Measurements from ENCODE around the gene TMEM273.

The TMEM273 gene, protein sequence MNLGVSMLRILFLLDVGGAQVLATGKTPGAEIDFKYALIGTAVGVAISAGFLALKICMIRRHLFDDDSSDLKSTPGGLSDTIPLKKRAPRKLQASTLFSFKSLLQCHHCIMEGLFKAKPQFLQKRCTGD

DNA sequence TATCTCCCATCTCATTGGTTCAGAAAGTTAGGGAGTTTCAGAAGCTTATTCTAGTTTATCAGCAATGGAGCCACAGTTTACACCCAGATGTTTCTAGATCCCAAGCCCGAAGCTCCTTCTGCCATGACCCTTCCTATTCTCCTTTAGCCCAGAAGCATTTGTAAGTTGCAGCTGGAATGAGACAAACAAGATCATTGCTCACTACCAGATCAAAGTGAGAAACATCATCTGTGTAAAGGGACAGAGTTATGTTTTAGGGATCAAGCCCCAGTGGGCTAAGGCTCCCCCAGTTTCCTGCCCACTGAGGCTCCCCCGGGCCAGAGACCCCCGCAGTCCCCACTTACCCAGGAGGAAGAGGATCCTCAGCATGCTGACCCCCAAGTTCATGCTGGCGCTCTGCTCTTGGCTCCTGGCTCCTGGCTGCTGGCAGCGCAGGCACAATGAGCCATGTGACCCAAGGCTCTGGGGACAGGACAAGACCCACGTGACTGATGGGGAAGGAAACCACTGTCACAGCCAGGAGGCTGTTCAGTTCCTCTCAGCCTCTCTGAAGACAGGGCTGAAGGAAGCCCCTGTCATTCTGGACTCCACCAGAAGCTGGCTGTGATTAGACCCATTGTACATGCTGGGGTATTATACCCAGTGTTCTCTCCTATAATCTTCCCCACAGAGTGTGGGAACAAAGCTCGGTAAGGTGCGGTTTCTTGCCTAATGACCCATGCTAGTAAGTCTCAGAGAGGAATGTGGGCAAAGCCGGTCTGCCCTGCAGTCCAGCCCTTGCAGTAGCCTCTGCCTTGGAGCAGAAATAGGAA is at the start of gene TMEM273:
Gene TMEM273, minus strand, starts transcription at position 442 of the 812 bp plus-strand sequence. Its CDS starts 55 bp downstream, at position 387.
- DNase-seq: peak; percentile 80

DNA sequence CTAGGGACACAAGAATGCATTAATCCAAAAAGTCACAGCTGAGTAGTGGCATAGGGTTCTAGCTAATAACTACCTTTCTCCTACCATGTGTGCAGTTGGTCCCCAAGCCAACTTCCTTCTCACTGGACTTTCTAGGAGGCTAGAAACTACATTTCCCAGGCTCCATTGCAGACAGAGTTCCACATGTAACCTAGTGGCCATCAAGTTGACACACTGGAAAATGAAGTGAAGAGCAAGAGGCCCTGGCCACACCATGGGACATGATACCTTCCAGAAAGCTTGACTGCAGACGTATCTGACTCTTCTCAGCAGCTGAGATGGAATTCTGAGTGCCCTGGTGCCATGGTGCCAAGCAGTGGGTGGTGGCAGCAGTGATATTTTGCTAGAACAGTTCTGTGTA is 49.8 kb upstream of the TMEM273 start:
- peak; percentile 7 for DNase-seq

DNA sequence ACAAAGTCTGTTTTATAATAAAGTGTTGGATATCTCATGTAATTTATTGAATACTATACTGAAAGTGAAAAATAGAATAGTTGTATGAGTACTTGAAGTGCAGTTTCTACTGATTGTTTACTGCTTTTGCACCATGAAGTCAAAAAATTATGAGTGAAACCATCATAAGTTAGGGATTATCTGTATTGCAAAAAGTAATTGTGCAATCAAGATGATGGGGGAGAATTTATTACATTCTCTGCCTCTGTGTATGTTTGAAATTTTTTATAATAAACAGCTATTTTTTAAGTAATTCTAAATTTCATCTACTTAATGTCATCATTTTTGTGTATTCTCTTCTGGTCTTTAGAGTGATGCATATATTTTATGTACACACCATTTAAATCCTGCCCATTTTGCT is 47.2 kb upstream of the TMEM273 start:
- no peak for DNase-seq

DNA sequence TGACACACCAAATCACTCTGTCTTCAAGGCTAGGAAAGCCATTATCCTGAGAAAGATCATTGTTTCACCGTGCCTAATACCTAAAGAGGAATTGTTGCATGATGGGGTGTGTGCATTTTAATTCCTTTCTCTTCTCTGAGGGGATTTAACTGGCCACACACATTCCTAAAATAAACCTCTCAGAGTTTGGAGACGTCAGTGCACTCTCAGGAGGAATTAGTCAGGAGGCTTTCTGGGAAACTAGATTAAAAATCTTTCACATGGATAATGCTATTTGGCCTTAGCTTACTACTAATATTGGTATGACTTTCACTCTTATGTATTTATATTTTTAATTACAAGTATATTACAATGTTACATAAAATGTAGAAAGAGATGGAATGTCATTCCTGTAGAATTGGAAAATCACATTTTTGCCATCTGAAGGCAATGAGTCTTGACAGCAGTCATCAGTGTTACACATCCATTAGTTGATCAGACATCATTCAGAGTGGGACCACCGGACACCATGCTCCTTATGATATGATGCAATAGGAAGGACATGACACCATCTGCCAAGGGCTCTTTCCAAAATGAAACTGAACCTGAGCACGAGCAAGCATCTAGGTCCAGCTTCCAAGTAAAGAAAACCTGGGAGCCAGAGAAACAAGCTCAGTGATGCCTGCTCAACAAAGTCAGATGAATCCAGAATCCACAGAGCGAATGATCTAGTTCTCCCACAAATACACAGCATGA is 43.1 kb upstream of the TMEM273 start:
- no peak for DNase-seq

DNA sequence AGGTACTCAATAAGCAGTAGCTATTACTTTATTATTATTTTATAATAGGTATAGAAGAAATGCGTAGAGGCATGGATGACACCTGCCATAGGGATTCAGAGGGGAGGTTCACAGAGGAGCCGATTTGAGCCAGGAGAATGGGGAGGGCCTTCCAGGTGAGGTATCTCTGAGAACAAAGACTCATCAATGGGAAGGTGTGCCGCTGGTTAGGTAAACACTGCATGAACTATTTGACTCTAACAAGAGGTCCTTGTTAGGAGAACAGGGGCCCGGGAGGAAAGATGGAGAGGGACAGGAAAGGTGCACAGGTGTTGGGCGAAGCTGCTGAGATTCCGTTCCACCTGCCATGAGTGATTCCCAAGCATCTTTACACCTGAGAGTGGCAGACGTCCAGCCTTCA is 41.8 kb upstream of the TMEM273 start:
- DNase-seq: no peak

DNA sequence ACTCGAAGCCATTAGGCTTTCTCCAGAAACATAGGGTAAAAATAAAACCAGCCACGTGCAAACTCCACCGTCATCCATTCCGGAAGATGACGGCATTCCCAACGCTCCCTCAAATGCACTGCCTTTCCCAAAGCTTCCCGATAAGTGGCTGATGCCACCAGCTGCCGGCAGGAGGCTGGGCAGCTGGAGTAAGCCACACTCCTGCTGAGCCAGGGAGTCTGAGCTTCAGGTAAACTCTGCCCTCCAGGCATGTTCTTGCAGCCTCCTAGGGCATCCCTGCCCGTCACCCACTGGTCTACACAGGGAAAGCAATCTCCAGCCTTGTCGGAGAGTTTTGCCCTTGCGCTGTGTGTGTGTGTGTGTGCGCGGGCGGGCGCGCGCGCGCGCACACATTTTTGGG is 40.5 kb upstream of the TMEM273 start:
- no peak for DNase-seq

DNA sequence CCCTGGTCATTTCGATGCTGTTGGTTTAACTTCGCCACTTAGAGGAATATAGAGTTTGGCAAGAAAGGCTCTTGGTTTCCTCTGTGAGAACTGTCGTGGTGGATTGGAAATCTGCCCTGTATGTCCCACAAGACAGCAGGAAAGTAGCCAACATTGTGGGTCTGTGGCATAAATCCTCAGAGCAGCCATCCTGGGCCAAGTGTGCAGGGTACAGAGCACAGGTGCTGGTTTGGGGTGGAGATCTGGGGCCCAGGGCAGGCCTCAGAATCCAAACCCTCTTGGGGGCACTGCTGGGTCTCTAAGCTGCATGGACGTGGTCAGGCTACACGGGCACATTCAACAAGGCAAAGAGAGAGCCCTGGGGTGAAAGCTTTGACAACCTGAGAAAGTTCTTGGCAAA is 39.2 kb upstream of the TMEM273 start:
- DNase-seq: no peak

DNA sequence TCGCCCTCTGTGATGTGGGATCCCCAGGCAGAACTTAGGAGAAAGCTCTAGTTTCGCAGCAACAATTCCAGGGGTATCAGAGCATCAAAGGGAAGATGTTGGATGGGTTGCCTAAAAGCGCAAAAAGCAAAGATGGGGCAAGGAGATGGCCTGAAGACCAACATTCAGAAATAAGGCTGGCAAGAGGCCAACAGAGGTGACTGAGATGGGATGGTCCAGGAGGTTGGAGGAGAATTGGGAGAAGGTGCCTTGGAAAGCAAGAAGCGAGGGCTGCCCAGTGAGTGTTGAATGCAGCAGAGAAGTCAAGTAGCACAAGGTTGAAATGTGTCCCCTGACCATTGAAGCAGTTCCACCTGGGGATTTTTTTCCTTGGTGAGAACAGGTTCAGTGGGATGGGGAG is 38.4 kb upstream of the TMEM273 start:
- no peak for DNase-seq

DNA sequence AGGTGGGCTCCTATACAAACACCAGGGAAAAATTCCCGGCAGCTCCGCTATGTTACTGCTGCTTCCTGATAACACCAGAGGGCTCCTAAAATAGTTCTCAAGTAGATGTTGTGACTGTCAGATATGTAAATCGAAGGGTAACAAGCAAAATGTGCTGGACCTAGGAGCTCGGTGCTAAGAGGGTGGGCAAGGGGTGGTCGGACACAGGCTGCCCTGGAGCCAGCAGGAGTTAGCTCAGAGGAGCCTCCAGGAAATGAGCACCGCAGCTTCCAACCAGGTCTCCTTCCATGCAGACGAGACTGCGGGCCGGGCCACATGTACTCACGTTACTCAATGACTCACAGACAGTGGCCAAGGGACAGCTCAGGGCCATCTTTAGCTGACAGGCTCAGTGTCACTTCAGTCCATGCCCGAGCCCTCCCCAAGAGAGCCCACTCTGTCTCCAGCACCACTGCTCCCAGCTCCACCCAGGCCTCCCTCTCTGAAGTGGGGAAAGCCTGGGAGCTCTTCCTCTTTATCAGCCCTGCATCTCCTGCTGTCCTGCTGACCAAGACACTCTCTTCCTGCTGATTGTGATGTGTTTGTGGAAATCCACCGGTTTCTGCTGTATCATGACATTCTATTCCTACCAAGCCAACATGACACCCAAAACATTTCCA is 37.2 kb upstream of the TMEM273 start:
- peak; percentile 25 for DNase-seq

DNA sequence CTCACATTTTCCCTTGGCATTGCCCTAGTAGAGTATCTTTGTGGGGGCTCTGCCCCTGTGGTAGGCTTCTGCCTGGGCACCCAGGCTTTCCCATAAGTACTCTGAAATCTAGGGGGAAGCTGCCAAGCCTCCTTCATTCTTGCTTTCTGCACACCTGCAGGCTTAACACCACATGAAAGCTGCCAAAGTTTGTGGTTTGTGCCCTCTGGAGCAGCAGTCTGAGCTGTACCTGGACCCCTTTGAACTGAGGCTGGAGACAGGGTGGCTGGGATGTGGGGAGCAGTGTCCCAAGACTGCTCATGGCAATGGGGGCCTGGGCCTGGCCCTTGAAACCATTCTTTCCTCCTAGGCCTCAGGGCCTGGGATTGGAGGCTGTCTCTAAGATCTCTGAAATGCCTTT is 35.0 kb upstream of the TMEM273 start:
- DNase-seq: no peak

DNA sequence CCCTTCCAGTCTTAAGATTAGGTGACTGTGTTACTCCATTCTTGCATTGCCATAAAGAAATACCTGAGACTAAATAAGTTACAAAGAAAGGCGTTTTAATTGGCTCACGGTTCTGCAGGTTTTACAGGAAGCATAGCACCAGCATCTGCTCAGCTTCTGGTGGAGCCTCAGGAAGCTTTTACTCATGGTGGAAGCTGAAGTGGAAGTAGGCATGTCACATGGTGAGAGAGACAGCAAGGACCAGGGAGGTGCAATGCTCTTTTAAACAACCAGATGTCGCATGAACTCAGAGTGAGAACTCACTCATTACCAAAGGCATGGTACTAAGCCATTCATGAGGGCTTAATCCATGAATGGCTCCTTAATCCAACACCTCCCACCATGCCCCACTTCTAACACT is 34.0 kb upstream of the TMEM273 start:
- no peak for DNase-seq

DNA sequence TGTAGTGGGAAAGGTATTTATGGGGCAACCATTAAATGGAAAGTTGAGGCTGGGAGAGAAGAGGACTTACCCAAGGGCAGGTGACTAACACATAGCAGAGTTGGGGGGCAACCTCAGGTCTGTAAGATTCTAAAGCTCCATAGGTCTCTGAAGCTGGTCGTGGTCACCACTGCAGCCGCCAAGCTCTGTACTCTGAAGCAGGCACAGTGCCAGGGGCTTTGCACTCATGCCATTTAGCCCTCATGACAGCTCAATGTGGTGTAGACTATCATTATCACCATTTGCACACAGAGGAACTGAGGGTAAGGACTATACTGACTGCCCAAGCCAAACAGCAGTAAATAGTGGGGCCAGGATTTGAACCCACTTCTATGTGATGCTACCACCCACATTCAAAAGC is 32.5 kb upstream of the TMEM273 start:
- DNase-seq: no peak

DNA sequence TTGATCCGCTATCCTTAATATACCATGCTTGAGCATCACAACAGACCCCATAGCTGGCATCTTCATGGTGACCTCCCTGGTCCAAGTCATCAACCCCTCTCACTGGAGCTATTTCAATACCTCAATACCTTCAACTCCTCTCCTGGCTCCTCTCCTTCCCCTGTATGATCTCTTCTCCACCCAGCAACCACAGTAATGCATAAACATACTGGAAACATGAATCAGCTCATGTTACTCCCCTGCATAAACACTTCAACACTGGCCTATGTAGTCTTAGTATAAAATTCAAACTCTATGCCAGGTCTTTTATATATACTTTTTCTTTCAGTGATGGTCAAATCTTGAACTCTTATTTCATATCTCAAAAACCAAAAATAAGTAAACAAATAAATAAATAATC is 31.8 kb upstream of the TMEM273 start:
- DNase-seq: no peak

DNA sequence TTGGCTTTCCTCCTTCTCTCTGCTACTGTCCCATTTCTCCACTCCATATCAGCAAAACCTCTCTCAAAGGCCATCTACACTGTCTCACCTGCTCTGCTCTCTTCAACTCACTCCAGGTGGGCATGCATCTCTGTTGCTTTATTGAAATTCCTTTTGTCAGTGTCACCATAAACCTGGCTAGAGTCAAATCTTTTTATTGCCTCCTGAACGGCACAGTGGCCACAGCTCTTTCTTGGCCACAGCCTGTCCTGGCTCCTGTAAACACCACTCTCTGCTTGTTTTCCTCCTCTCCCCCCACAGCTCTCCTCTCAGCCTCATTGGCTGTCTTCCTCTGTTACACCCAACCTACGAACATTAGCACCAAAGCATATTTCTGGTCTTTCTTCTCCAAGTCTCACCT is 31.1 kb upstream of the TMEM273 start:
- DNase-seq: no peak

DNA sequence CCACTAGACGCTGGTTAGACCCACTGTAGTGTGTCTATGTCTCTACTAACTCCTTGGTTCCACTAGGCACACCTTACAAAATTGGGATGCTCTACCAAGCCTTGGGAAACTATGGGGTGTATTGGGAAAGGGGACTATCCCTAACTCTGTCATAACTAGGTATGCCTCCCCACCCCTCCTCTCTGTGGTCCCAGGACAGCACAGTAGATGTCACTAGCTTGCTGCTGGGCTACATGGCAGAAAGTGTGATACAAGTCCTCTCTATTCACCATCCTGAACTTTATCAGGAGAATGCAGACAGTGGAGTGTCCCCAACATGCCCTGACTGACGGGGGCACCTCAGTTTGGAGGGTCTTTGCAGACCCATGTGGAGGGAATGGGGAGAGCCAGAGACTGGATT is 30.3 kb upstream of the TMEM273 start:
- no peak for DNase-seq

DNA sequence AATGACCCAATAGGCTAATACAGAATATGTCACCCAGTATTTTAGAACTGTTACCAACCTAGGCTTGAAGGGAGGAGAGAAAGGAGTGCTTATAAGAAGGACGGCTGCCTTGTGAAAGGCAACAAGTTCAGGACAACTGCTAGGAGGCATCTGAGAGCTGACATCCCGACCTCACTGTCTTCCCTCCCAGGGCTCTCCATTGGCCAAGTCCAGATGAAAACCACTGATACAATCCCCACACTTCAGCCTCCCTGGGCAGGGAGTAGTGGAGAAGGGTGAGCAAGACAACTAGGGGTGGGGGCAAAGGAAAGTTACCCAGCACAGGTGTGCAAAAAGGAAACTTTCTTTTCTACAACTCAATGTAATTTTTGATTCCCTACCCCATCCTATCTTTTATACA is 29.5 kb upstream of the TMEM273 start:
- DNase-seq: no peak

DNA sequence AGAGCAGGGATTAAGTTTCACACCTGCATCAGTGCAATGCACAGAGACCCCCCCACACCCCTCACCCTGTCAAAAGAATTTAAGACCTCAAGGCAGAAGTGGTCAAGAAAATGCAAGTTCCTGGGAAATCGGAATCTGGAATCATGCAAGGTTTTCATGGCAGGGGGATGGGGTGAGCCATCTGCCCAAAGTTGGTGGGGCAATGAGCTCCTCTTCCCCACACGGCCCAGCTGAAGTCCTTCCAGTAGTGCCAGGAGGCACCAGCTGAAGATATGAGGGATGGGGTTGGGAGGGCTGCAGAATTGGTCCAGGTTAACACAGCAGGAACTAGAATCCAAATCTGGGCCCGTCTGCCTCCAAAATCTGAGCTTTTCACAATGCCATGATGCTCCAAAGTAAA is 25.0 kb upstream of the TMEM273 start:
- DNase-seq: no peak

DNA sequence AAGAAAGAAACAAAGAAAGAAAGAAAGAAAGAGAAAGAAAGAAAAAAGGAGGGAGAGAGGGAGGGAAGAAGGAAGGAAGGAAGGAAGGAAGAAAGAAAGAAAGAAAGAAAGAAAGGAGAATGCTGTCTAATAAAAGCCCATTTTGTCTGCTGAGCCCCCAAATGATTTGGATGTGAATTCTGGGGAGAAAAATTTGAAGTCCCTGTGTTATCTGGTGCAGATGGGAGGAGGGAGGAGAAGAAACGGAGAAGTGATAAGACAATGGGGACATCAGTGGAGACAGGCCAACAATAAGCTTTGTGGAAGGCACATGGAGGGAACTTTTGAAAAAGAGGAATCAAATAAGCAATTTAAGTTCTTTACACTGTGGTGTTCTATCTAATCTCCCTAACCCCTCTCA is 24.6 kb upstream of the TMEM273 start:
- DNase-seq: no peak

DNA sequence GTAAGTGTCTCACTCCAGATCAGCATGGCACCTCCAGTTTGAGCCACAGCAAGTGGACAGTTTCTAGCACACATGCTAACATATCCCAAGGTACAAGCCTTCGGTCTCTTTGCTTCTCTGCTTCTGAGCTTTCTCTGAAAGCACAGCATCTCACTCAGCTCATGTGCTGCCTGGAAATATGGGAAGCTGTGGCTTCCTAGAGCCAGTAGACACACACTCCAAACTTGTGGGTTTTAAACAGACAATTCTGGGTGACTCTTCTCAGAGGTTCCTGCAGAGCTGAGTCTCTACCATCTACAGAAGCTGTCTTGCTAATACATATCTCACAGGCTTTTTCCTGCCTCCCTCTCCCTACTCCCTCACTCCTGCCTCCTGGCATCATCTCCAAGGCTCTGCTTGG is 23.9 kb upstream of the TMEM273 start:
- DNase-seq: peak; percentile 5

DNA sequence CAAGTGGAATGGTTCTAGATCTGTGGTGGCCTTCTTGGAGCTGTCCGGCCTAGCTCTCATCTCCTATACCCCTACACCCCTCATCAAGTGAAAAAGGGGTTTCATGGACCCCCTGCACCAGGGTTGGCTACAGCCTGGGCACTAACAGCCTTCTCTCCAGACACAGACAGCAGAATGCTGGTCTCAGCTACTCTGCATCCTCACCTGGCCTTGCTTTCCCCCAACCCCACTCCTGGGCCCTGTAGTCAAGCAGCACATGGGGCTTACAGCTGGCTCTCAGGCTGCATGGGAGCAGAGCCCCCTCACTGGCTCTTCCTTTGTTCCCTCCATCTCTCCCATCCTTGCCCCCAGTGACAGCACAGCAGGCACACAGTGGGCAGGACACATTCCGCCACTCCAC is 20.8 kb upstream of the TMEM273 start:
- DNase-seq: no peak

DNA sequence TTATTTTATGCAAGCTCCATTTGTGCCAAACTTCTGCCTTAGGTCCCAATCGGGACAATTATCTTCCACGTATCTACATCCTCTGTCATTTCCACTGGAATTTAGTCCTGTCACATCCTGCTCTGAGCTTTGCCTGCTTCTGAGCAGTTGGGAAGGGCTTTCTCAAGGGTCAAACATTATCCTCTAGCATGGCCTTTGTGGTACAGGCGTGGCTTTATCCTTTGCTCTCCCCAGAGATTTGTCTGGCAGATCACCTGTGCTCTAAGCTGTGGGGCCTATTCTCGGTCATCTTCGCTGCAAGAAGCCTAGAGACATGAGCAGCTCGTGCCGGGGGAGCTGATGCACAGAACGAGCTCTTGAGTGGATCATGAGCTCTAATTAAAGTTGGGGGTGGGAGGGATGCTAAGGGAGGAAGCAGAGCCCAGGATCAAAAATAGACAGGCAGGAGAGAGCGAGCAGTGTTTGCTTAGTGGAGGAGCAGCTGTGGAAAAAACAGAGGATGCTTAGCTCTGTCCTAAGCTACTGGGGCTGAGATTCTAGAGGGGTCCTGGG is 19.8 kb upstream of the TMEM273 start:
- DNase-seq: no peak

DNA sequence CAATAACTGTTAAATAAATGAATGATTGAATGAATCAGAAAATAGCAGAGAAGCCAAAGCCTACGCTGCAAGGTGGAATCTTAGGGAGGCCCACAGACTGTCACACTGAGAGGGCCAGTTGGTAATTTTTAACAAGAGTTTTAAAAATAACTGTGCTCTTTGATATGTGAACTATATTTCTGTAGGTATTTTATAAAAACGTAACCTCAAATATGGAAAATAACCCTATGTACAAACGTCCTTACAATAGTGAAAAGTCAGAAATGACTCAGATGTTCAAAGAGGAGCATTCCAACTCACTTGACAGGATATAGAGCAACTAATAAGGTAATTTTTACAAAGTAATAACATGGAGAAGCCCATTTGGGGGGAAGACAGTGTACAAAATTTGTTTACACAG is 18.9 kb upstream of the TMEM273 start:
- no peak for DNase-seq

DNA sequence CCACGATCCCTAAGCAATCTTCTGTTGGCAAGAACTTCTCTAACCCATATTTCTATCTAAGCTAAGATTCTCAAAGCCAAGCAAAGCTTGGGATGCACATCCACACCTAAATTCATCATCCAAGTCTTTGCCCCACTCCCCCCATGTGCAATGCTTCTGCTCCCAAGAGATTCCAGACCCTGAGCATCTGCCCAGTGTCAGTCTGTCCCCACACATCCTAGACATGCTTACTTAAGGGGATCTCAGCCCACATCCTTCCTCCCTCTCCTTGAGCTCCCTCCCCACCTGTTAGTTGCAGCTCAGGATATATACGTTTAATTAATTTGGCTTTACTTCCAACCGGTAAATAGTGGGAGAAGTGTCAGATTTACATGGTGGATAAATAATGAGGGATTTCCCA is 17.0 kb upstream of the TMEM273 start:
- no peak for DNase-seq
